HEK293 (cell line): ENCODE data around the gene KPNA2.

ENCODE experiments used
- KLF1 ChIP-seq: fragments of 450-650 bp; formaldehyde crosslinking; IDR thresholded peaks from 2 replicates; pipeline ENCODE4 v1.5.1; 2016; ENCODE audit warnings: missing biosample characterization, missing genetic modification characterization
- ZNF133 ChIP-seq: fragments of 450-650 bp; formaldehyde crosslinking; IDR thresholded peaks from 2 replicates; pipeline ENCODE4 v1.5.1; 2016; ENCODE audit warnings: missing biosample characterization, missing genetic modification characterization
- ZNF155 ChIP-seq: fragments of 450-650 bp; formaldehyde crosslinking; IDR thresholded peaks from 2 replicates; pipeline ENCODE4 v1.5.1; 2016; ENCODE audit warnings: missing biosample characterization, missing genetic modification characterization
- ZNF211 ChIP-seq: fragments of 450-650 bp; formaldehyde crosslinking; IDR thresholded peaks from 2 replicates; pipeline ENCODE4 v1.5.1; 2016; ENCODE audit warnings: low read depth, missing biosample characterization, missing genetic modification characterization
- ZNF658 ChIP-seq: fragments of 450-650 bp; formaldehyde crosslinking; IDR thresholded peaks from 2 replicates; pipeline ENCODE4; 2016; ENCODE audit warnings: missing biosample characterization, missing genetic modification characterization
- TF ChIP-seq, protein P1 (sequence below): fragments of 450-650 bp; formaldehyde crosslinking; IDR thresholded peaks from 2 replicates; pipeline ENCODE4 v1.5.1; 2016; ENCODE audit warnings: missing biosample characterization, missing genetic modification characterization
- TF ChIP-seq, protein P2 (sequence below): sonication (generic); formaldehyde crosslinking; IDR thresholded peaks from 2 replicates; pipeline ENCODE4 v1.8.1; 2022; ENCODE audit warnings: mild to moderate bottlenecking, moderate library complexity, missing genetic modification reagents

DNA sequence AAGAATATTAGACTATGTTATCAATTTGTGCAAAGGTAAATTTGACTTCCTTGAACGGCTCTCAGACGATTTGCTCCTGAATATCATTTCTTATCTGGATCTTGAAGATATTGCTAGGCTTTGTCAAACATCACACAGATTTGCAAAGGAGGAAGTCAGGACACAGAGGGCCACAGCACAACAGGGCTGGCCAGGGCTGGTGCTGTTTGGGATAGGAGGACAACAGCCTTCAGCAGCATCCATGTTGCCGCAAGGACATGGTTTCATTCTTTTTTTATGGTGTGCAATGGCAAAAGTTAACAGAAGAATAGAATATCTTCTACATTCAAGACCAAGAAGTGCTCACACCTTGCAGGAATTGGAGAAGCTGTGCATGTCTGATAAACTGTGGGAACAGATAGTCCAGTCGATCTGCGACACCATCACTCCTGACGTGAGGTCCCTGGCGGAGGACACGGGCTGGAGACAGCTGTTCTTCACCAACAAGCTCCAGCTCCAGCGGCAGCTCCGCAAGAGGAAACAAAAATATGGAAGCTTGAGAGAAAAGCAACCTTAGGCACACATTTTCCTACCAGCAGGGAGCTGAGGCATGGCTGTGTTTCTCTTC, 59.8 kb downstream of the KPNA2 start:
- TF ChIP-seq ZNF133 (tag by site-specific recombination) (no peak), ZNF211 (tag by site-specific recombination) (no peak), ZNF658 (tag by site-specific recombination) (no peak), ZNF155 (tag by site-specific recombination) (no peak), KLF1 (tag by site-specific recombination) (no peak)
- TF ChIP-seq, protein P1, sequence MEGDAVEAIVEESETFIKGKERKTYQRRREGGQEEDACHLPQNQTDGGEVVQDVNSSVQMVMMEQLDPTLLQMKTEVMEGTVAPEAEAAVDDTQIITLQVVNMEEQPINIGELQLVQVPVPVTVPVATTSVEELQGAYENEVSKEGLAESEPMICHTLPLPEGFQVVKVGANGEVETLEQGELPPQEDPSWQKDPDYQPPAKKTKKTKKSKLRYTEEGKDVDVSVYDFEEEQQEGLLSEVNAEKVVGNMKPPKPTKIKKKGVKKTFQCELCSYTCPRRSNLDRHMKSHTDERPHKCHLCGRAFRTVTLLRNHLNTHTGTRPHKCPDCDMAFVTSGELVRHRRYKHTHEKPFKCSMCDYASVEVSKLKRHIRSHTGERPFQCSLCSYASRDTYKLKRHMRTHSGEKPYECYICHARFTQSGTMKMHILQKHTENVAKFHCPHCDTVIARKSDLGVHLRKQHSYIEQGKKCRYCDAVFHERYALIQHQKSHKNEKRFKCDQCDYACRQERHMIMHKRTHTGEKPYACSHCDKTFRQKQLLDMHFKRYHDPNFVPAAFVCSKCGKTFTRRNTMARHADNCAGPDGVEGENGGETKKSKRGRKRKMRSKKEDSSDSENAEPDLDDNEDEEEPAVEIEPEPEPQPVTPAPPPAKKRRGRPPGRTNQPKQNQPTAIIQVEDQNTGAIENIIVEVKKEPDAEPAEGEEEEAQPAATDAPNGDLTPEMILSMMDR = no peak
- TF ChIP-seq, protein P2, sequence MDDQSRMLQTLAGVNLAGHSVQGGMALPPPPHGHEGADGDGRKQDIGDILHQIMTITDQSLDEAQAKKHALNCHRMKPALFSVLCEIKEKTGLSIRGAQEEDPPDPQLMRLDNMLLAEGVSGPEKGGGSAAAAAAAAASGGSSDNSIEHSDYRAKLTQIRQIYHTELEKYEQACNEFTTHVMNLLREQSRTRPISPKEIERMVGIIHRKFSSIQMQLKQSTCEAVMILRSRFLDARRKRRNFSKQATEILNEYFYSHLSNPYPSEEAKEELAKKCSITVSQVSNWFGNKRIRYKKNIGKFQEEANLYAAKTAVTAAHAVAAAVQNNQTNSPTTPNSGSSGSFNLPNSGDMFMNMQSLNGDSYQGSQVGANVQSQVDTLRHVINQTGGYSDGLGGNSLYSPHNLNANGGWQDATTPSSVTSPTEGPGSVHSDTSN (CRISPR knock-in tag) = no peak
